Memory B cell (primary cell): Measurements from ENCODE around the gene PCSK2.

Experiments used
- ATAC-seq: fragments of 150-1000 bp; cut with Tn5 transposase; 2 replicates; pipeline ENCODE4 v1.10.0; 2021; ENCODE audit warnings: low read depth, mild to moderate bottlenecking, moderate library complexity
- DNase-seq, 2 donors: peaks; one replicate each; pipeline ENCODE4 v3.0.0; 2022; ENCODE audit warnings: low spot score in 2 of 2
- H3K27ac Mint-ChIP-seq: one replicate; pipeline ENCODE4 v1.8.0; 2022; ENCODE audit warnings: mild to moderate bottlenecking, moderate library complexity, mixed read lengths
- H3K27me3 Mint-ChIP-seq: one replicate; pipeline ENCODE4 v1.8.0; 2022; ENCODE audit warnings: mixed read lengths
- H3K36me3 Mint-ChIP-seq: one replicate; pipeline ENCODE4 v1.8.0; 2022; ENCODE audit warnings: mild to moderate bottlenecking, mixed read lengths
- H3K4me1 Mint-ChIP-seq: one replicate; pipeline ENCODE4 v1.8.0; 2022; ENCODE audit warnings: mixed read lengths
- H3K4me3 Mint-ChIP-seq: one replicate; pipeline ENCODE4 v1.8.0; 2022; ENCODE audit warnings: mild to moderate bottlenecking, moderate library complexity, mixed read lengths
- H3K9me3 Mint-ChIP-seq: one replicate; pipeline ENCODE4 v1.8.0; 2022; ENCODE audit warnings: mixed read lengths

PCSK2 gene

GRCh38 chr20:17327185-17328148 is 100.6 kb downstream of the PCSK2 start:
- Mint-ChIP-seq H3K4me3 (no peak overlapping the region), H3K27ac (no peak overlapping the region), H3K36me3 (peaks cover 2% of the 10 kb centered on the region), H3K9me3 (no peaks in the 10 kb centered on the region), H3K4me1 (no peaks in the 10 kb centered on the region), H3K27me3 (peaks cover 7% of the 10 kb centered on the region)
- no peak for DNase-seq
- no peak for ATAC-seq

GRCh38 chr20:17334932-17335331 is 108.1 kb downstream of the PCSK2 start:
- no peaks in the 10 kb centered on the region for H3K27me3 Mint-ChIP-seq
- no peaks in the 10 kb centered on the region for H3K36me3 Mint-ChIP-seq
- H3K4me3 Mint-ChIP-seq = no peak overlapping the region
- H3K9me3 Mint-ChIP-seq = no peaks in the 10 kb centered on the region
- no peaks in the 10 kb centered on the region for H3K4me1 Mint-ChIP-seq
- DNase-seq = no peak
- H3K27ac Mint-ChIP-seq = no peak overlapping the region
- no peak for ATAC-seq

- DNase-seq (no peak), ATAC-seq (no peak)
- H3K27me3 Mint-ChIP-seq = no peaks in the 10 kb centered on the region
- peaks cover 3% of the 10 kb centered on the region for H3K9me3 Mint-ChIP-seq
- no peak overlapping the region for H3K4me3 Mint-ChIP-seq
- H3K4me1 Mint-ChIP-seq = no peaks in the 10 kb centered on the region
- no peaks in the 10 kb centered on the region for H3K36me3 Mint-ChIP-seq
- no peak overlapping the region for H3K27ac Mint-ChIP-seq
These were observed 112.2 kb downstream of the PCSK2 start for GRCh38 chr20:17339000-17339399.

DNA sequence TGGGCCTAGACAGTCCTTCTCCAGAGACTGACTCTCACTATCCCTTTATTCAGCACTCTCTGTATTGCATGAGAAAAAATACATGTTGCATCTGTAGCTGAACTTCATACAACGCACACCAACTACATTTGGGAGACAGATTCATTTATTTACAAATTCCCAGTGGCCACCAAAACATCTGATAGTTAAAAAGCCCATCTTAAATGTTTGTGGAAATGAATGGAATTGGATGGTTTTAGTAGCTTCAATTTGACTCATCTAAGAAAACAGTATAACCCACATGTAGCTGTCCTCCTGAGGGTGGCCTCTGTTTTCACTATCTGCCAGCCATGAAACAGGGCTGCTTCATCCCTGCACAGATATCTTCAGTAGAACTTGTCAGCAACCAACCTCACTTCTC is 116.3 kb downstream of the PCSK2 start:
- DNase-seq (no peak), ATAC-seq (no peak)
- Mint-ChIP-seq H3K27me3 (peaks cover 7% of the 10 kb centered on the region), H3K4me3 (no peak overlapping the region), H3K27ac (no peak overlapping the region), H3K4me1 (no peaks in the 10 kb centered on the region), H3K36me3 (no peaks in the 10 kb centered on the region), H3K9me3 (peaks cover 3% of the 10 kb centered on the region)

GRCh38 chr20:17343656-17344452 is 117.0 kb downstream of the PCSK2 start:
- H3K27me3 Mint-ChIP-seq = peaks cover 7% of the 10 kb centered on the region
- H3K27ac Mint-ChIP-seq = no peak overlapping the region
- H3K36me3 Mint-ChIP-seq = no peaks in the 10 kb centered on the region
- H3K4me3 Mint-ChIP-seq = no peak overlapping the region
- ATAC-seq (no peak), DNase-seq (no peak)
- H3K4me1 Mint-ChIP-seq = no peaks in the 10 kb centered on the region
- peaks cover 3% of the 10 kb centered on the region for H3K9me3 Mint-ChIP-seq

- H3K27me3 Mint-ChIP-seq = peaks cover 7% of the 10 kb centered on the region
- no peak overlapping the region for H3K27ac Mint-ChIP-seq
- no peaks in the 10 kb centered on the region for H3K4me1 Mint-ChIP-seq
- H3K36me3 Mint-ChIP-seq = no peaks in the 10 kb centered on the region
- peaks cover 3% of the 10 kb centered on the region for H3K9me3 Mint-ChIP-seq
- no peak for ATAC-seq
- no peak for DNase-seq
- H3K4me3 Mint-ChIP-seq = no peak overlapping the region
These were observed 118.0 kb downstream of the PCSK2 start for GRCh38 chr20:17344790-17345189.

DNA sequence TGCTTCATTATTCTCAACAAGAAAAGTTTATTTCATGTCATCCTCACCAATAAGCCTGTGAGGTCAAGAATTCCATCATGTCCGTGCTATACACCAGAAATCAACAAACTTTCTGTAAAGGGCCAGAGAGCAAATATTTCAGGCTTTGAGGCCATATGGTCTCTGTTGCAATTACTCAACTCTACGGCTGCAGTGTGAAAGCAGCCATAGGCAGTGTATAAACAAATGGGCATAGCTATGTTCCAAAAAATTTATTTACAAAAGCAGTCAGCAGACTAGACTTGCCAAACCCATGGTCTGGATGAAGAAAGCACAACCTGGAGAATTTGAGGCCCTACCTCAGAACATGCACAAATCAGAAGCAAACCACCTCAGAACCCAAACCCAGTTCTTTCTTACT is 118.5 kb downstream of the PCSK2 start:
- no peak for ATAC-seq
- DNase-seq = no peak
- Mint-ChIP-seq H3K4me3 (no peak overlapping the region), H3K9me3 (peaks cover 2% of the 10 kb centered on the region), H3K36me3 (no peaks in the 10 kb centered on the region), H3K4me1 (no peaks in the 10 kb centered on the region), H3K27ac (no peak overlapping the region), H3K27me3 (peaks cover 7% of the 10 kb centered on the region)

DNA sequence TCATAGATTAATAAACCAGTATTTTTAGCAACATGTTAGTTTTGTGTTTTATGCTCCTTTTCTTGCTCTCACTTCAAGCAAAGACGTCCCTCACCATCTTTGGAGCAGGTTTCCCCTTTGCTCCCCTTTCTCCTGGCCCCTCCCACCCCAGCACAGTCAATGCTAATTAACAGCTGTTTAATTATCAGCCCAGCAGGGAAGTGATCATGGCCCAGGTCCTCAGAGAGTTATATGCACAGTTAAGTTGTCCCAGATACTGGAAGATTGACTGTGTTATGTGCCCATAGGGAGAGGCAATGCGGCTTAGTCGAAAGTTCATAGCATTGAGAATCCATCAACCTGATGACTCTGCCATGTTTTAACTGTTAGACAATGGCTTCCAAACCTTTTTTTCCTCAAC is 123.5 kb downstream of the PCSK2 start:
- Mint-ChIP-seq H3K27ac (no peak overlapping the region), H3K27me3 (peaks cover 3% of the 10 kb centered on the region), H3K9me3 (peaks cover 3% of the 10 kb centered on the region), H3K4me3 (no peak overlapping the region), H3K36me3 (no peaks in the 10 kb centered on the region), H3K4me1 (no peaks in the 10 kb centered on the region)
- ATAC-seq (no peak), DNase-seq (no peak)

GRCh38 chr20:17357238-17357637 is 130.4 kb downstream of the PCSK2 start:
- Mint-ChIP-seq H3K27ac (no peak overlapping the region), H3K27me3 (no peaks in the 10 kb centered on the region), H3K4me1 (no peaks in the 10 kb centered on the region), H3K9me3 (peaks cover 3% of the 10 kb centered on the region), H3K36me3 (no peaks in the 10 kb centered on the region), H3K4me3 (no peak overlapping the region)
- DNase-seq = no peak
- ATAC-seq = no peak

- no peak overlapping the region for H3K27ac Mint-ChIP-seq
- peaks cover 1% of the 10 kb centered on the region for H3K9me3 Mint-ChIP-seq
- no peak for ATAC-seq
- H3K4me1 Mint-ChIP-seq = no peaks in the 10 kb centered on the region
- no peak overlapping the region for H3K4me3 Mint-ChIP-seq
- H3K36me3 Mint-ChIP-seq = no peaks in the 10 kb centered on the region
- H3K27me3 Mint-ChIP-seq = no peaks in the 10 kb centered on the region
- DNase-seq = no peak
These were observed 132.0 kb downstream of the PCSK2 start for GRCh38 chr20:17358854-17359253.

- Mint-ChIP-seq H3K4me3 (no peak overlapping the region), H3K27me3 (peaks cover 2% of the 10 kb centered on the region), H3K27ac (no peak overlapping the region), H3K9me3 (peaks cover 3% of the 10 kb centered on the region), H3K4me1 (no peaks in the 10 kb centered on the region), H3K36me3 (no peaks in the 10 kb centered on the region)
- ATAC-seq (no peak), DNase-seq (no peak)
These were observed 137.8 kb downstream of the PCSK2 start for GRCh38 chr20:17364681-17365080.

DNA sequence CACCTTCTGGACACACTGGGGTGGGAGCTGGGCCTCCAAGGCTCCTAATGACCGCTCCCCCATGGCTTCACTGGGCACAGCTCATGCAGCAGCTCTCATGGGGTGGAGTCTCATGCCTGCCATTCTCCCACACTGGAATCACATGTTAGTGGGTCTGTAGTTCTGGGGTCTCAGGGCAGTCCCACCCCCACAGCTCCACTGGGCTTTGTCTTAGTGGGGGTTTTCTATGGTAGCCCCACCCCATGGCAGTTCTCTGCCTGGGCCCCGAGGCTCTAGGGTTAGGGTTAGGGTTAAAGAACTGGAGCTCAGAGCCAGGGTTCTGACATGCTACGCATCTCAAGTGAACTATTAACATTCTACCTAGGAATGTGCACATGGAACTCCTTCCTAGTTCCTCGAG is 139.0 kb downstream of the PCSK2 start:
- no peaks in the 10 kb centered on the region for H3K36me3 Mint-ChIP-seq
- peaks cover 4% of the 10 kb centered on the region for H3K27me3 Mint-ChIP-seq
- ATAC-seq = no peak
- H3K4me1 Mint-ChIP-seq = no peaks in the 10 kb centered on the region
- H3K4me3 Mint-ChIP-seq = no peak overlapping the region
- no peak overlapping the region for H3K27ac Mint-ChIP-seq
- no peak for DNase-seq
- H3K9me3 Mint-ChIP-seq = peaks cover 3% of the 10 kb centered on the region

- Mint-ChIP-seq H3K27ac (no peak overlapping the region), H3K9me3 (no peaks in the 10 kb centered on the region), H3K4me1 (no peaks in the 10 kb centered on the region), H3K36me3 (no peaks in the 10 kb centered on the region), H3K4me3 (no peak overlapping the region), H3K27me3 (peaks cover 6% of the 10 kb centered on the region)
- ATAC-seq (no peak), DNase-seq (no peak)
These were observed 142.7 kb downstream of the PCSK2 start for GRCh38 chr20:17369506-17369905.

GRCh38 chr20:17372806-17373440 is 146.1 kb downstream of the PCSK2 start:
- H3K27ac Mint-ChIP-seq = no peak overlapping the region
- H3K9me3 Mint-ChIP-seq = no peaks in the 10 kb centered on the region
- H3K36me3 Mint-ChIP-seq = no peaks in the 10 kb centered on the region
- ATAC-seq = no peak
- H3K4me3 Mint-ChIP-seq = no peak overlapping the region
- no peak for DNase-seq
- H3K27me3 Mint-ChIP-seq = peaks cover 6% of the 10 kb centered on the region
- H3K4me1 Mint-ChIP-seq = no peaks in the 10 kb centered on the region
